ENCODE measurements around the gene LRBA.

- TF ChIP-seq RFX5 (IDR thresholded peaks at IDR 0.05) (no peak), CEBPB (IDR thresholded peaks at IDR 0.05) (no peak), CTCF (IDR thresholded peaks at IDR 0.05) (no peak), ELK1 (IDR thresholded peaks at IDR 0.05; ENCODE audit: low read depth, low read length) (no peak), BCL3 (IDR thresholded peaks at IDR 0.05) (no peak), RNF2 (IDR thresholded peaks at IDR 0.05; ENCODE audit: borderline replicate concordance, low read depth) (no peak), EP300 (IDR thresholded peaks at IDR 0.05) (no peak), GATA3 (IDR thresholded peaks at IDR 0.05; ENCODE audit: borderline replicate concordance) (no peak), MAX (IDR thresholded peaks at IDR 0.05) (no peak), FOSL2 (IDR thresholded peaks at IDR 0.05) (no peak), FOSL2 (CRISPR knock-in tag; IDR thresholded peaks at IDR 0.05) (no peak)
Observed at GRCh38 chr4:150567070-150567469, 448.0 kb downstream of the LRBA start.

Data from A549 (cell line).